Neuronal stem cell (in vitro differentiated cells): Measurements from ENCODE around the gene IPO13.

ENCODE experiments used
- DNase-seq: peaks from one replicate; pipeline ENCODE4 v3.0.0-alpha.2; 2013; ENCODE audit warnings: low spot score
- H2AFZ ChIP-seq: one replicate; pipeline ENCODE4 v1.6.1; 2013; ENCODE audit warnings: mild to moderate bottlenecking, low read length, inconsistent platforms
- H2AK5ac ChIP-seq: 2 replicates; pipeline ENCODE4 v1.6.1; 2013; ENCODE audit warnings: low read depth, mild to moderate bottlenecking, inconsistent platforms, low read length, moderate library complexity, mixed read lengths
- H2BK120ac ChIP-seq: 2 replicates; pipeline ENCODE4 v1.6.1; 2013; ENCODE audit warnings: low read depth, mild to moderate bottlenecking, inconsistent platforms, low read length, moderate library complexity, mixed read lengths
- H2BK12ac ChIP-seq: one replicate; pipeline ENCODE4 v1.6.1; 2013; ENCODE audit warnings: low read length, inconsistent platforms
- H2BK15ac ChIP-seq: 2 replicates; pipeline ENCODE4 v1.6.1; 2013; ENCODE audit warnings: mild to moderate bottlenecking, low read length, inconsistent platforms, mixed read lengths
- H2BK5ac ChIP-seq: one replicate; pipeline ENCODE4 v1.6.1; 2013; ENCODE audit warnings: inconsistent platforms, mild to moderate bottlenecking, low read length, moderate library complexity
- H3K14ac ChIP-seq: one replicate; pipeline ENCODE4 v1.6.1; 2013; ENCODE audit warnings: low read length, inconsistent platforms
- H3K18ac ChIP-seq: 2 replicates; pipeline ENCODE4 v1.6.1; 2013; ENCODE audit warnings: low read length, inconsistent platforms
- H3K23ac ChIP-seq: 2 replicates; pipeline ENCODE4 v1.6.1; 2013; ENCODE audit warnings: low read depth, mild to moderate bottlenecking, mixed read lengths, low read length, inconsistent platforms; ENCODE audit not compliant: poor library complexity
- H3K27ac ChIP-seq: replicated peaks from 3 replicates; pipeline ENCODE4 v1.5.1; 2013; ENCODE audit warnings: low read length, inconsistent platforms
- H3K27me3 ChIP-seq, 3 experiments: 2 replicates each; pipeline ENCODE4 v1.6.1; 2013; ENCODE audit warnings: low read length in 3 of 3, mild to moderate bottlenecking in 2 of 3, inconsistent platforms in 1 of 3, low read depth in 1 of 3, mixed read lengths in 1 of 3, moderate library complexity in 1 of 3; ENCODE audit not compliant: control insufficient read depth in 3 of 3, insufficient read depth in 3 of 3
- H3K36me3 ChIP-seq, 2 donors: replicated peaks in 1 of 2; 2 replicates each; pipeline ENCODE4 v1.6.1; 2013; ENCODE audit warnings: low read length in 2 of 2; ENCODE audit not compliant: control insufficient read depth in 2 of 2, insufficient read depth in 2 of 2
- H3K4ac ChIP-seq: 2 replicates; pipeline ENCODE4 v1.6.1; 2013; ENCODE audit warnings: inconsistent platforms, mild to moderate bottlenecking, low read length, moderate library complexity
- H3K4me1 ChIP-seq, 2 donors: 1 replicate in 1 of 2; 2 replicates in 1 of 2; pipeline ENCODE4 v1.6.1; 2013; ENCODE audit warnings: low read length in 2 of 2, low read depth in 1 of 2; ENCODE audit not compliant: control insufficient read depth in 2 of 2, insufficient read depth in 1 of 2
- H3K4me2 ChIP-seq: one replicate; pipeline ENCODE4 v1.6.1; 2013; ENCODE audit warnings: mild to moderate bottlenecking, low read length, inconsistent platforms; ENCODE audit not compliant: insufficient read depth, poor library complexity, severe bottlenecking
- H3K4me3 ChIP-seq, 2 donors: 2 replicates each; pipeline ENCODE4 v1.5.1; 2013; ENCODE audit warnings: low read length in 2 of 2, mild to moderate bottlenecking in 2 of 2, inconsistent platforms in 1 of 2, moderate library complexity in 1 of 2
- H3K79me1 ChIP-seq: one replicate; pipeline ENCODE4 v1.6.1; 2013; ENCODE audit warnings: low read depth, mild to moderate bottlenecking, inconsistent platforms, low read length, moderate library complexity
- H3K9ac ChIP-seq: one replicate; pipeline ENCODE4 v1.6.1; 2013; ENCODE audit warnings: mild to moderate bottlenecking, low read depth, low read length, inconsistent platforms; ENCODE audit not compliant: poor library complexity
- H3K9me3 ChIP-seq, 2 donors: replicated peaks in 1 of 2; 2 replicates each; pipeline versions ENCODE3 to v1.6.1; 2013; ENCODE audit warnings: low read length in 2 of 2, mild to moderate bottlenecking in 2 of 2, inconsistent platforms in 1 of 2, low read depth in 1 of 2, mixed read lengths in 1 of 2, moderate library complexity in 1 of 2; ENCODE audit not compliant: control insufficient read depth in 2 of 2, insufficient read depth in 1 of 2
- H4K8ac ChIP-seq: one replicate; pipeline ENCODE4 v1.6.1; 2013; ENCODE audit warnings: low read depth, mild to moderate bottlenecking, inconsistent platforms, low read length, moderate library complexity
- H4K91ac ChIP-seq: one replicate; pipeline ENCODE4 v1.6.1; 2013; ENCODE audit warnings: low read length, low read depth, mild to moderate bottlenecking, inconsistent platforms; ENCODE audit not compliant: poor library complexity
- WGBS, 2 donors: extraction: QIAGEN DNeasy Blood & Tissue Kit; methylation state at CpG; one replicate each; pipeline ENCODE4 v1.1.7; 2013; ENCODE audit warnings: missing lambda C conversion rate in 2 of 2, mixed read lengths in 1 of 2; ENCODE audit not compliant: insufficient read length in 2 of 2, insufficient replicate concordance in 1 of 2; ENCODE audit errors: extremely low coverage in 2 of 2; 5-methylcytosine and 5-hydroxymethylcytosine counted together

The IPO13 gene

GRCh38 chr1:43997295-43997999 is 50.7 kb downstream of the IPO13 start:
- Histone ChIP-seq H2BK120ac (no peak overlapping the region), H3K27me3 (no peaks in the 10 kb centered on the region), H3K9ac (no peak overlapping the region), H3K36me3 (peaks cover 0 to 24% of the 10 kb centered on the region in 2 donors), H3K4me2 (no peak overlapping the region), H3K23ac (peak overlapping the region; percentile 85), H3K4me1 (peaks cover 16 to 24% of the 10 kb centered on the region in 2 donors), H3K9me3 (no peaks in the 10 kb centered on the region), H3K4me3 (peak overlapping the region in 1 of 2 donors; percentile 20), H2AK5ac (peak overlapping the region; percentile 63), H3K27ac (no peak overlapping the region), H4K91ac (no peak overlapping the region), H2AFZ (no peak overlapping the region), H2BK12ac (peak overlapping the region; percentile 90), H3K14ac (no peak overlapping the region), H4K8ac (peak overlapping the region; percentile 43), H3K4ac (no peak overlapping the region), H2BK5ac (peak overlapping the region; percentile 13), H3K18ac (peak overlapping the region; percentile 83), H3K79me1 (peaks cover 2% of the 10 kb centered on the region), H2BK15ac (no peak overlapping the region)
- WGBS, 2 donors: no CpG with 5 or more reads among the region's 22 CpGs
- no peak for DNase-seq

DNA sequence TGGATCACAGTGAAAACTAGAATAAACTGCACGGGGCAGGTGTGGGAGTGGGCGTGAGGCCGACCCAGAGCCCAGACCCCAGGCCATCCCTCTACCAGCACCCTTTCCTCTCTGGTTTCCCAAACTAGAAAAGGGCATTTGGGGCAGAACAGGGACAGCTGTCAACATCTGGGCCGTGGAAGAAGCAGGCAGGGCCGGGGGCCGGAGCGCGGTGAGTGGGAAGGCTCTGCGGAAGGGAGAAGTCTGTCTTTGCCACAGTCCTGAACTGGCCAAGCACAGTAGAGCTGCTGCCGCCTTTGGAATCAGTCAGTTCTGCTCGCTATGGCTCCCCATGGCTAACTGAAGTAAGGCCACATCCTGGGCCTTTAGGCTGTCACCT is 51.2 kb downstream of the IPO13 start:
- no peak overlapping the region for H2AFZ ChIP-seq
- no peak overlapping the region for H2BK12ac ChIP-seq
- no peak overlapping the region for H4K91ac ChIP-seq
- H3K23ac ChIP-seq: peak overlapping the region; percentile 85
- no peak overlapping the region for H3K27ac ChIP-seq
- peaks cover 0 to 24% of the 10 kb centered on the region in 2 donors for H3K36me3 ChIP-seq
- H3K4me3 ChIP-seq: peak overlapping the region in 1 of 2 donors; percentile 20
- peak overlapping the region; percentile 64 for H3K18ac ChIP-seq
- H2BK15ac ChIP-seq: no peak overlapping the region
- no peak overlapping the region for H3K4me2 ChIP-seq
- no peak overlapping the region for H2BK120ac ChIP-seq
- no peak for DNase-seq
- H3K9ac ChIP-seq: no peak overlapping the region
- no peaks in the 10 kb centered on the region for H3K9me3 ChIP-seq
- H3K27me3 ChIP-seq: no peaks in the 10 kb centered on the region
- H3K14ac ChIP-seq: peak overlapping the region; percentile 23
- H2AK5ac ChIP-seq: peak overlapping the region; percentile 63
- peaks cover 2% of the 10 kb centered on the region for H3K79me1 ChIP-seq
- peak overlapping the region; percentile 13 for H2BK5ac ChIP-seq
- H3K4ac ChIP-seq: no peak overlapping the region
- peaks cover 16 to 21% of the 10 kb centered on the region in 2 donors for H3K4me1 ChIP-seq
- WGBS, 2 donors: no CpG with 5 or more reads among the region's 11 CpGs
- no peak overlapping the region for H4K8ac ChIP-seq

DNA sequence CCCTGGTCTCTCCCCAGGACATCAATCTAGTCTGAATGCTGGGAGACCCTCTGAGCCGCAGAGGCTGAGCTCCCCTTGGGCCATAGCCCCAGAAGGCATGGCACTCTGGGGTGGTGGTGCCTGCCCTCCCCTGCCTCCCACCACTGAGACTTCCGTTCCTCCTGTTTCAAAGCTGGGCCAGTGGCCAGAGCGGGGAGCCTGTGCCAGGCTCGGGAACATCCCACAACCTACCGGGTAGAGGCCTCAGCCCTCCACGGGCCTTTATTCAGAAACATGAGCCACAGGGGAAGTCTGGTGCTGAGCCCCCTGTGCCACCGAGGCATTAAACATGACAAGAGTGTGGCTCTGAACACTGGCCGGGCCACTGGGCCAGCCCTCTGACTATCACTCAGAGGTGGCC is 52.7 kb downstream of the IPO13 start:
- H2BK15ac ChIP-seq: no peak overlapping the region
- no peak overlapping the region for H2AFZ ChIP-seq
- H2BK120ac ChIP-seq: no peak overlapping the region
- no peaks in the 10 kb centered on the region for H3K27me3 ChIP-seq
- H3K9me3 ChIP-seq: no peaks in the 10 kb centered on the region
- no peak overlapping the region for H3K14ac ChIP-seq
- peak overlapping the region; percentile 10 for H3K9ac ChIP-seq
- no peak overlapping the region for H2BK12ac ChIP-seq
- H3K4me1 ChIP-seq: peaks cover 16 to 21% of the 10 kb centered on the region in 2 donors
- H2AK5ac ChIP-seq: no peak overlapping the region
- peak overlapping the region; percentile 48 for H3K23ac ChIP-seq
- WGBS, 2 donors: no CpG with 5 or more reads among the region's 8 CpGs
- H4K8ac ChIP-seq: no peak overlapping the region
- H3K4ac ChIP-seq: no peak overlapping the region
- no peak overlapping the region for H2BK5ac ChIP-seq
- H4K91ac ChIP-seq: no peak overlapping the region
- DNase-seq: no peak
- no peak overlapping the region for H3K4me2 ChIP-seq
- no peak overlapping the region for H3K4me3 ChIP-seq
- no peak overlapping the region for H3K18ac ChIP-seq
- peaks cover 0 to 24% of the 10 kb centered on the region in 2 donors for H3K36me3 ChIP-seq
- no peak overlapping the region for H3K27ac ChIP-seq
- peaks cover 2% of the 10 kb centered on the region for H3K79me1 ChIP-seq

GRCh38 chr1:44000122-44000665 is 53.4 kb downstream of the IPO13 start:
- Histone ChIP-seq H3K23ac (peak overlapping the region; percentile 48), H3K14ac (no peak overlapping the region), H3K4me3 (no peak overlapping the region), H4K8ac (no peak overlapping the region), H3K4ac (no peak overlapping the region), H2BK12ac (no peak overlapping the region), H3K27ac (no peak overlapping the region), H3K27me3 (no peaks in the 10 kb centered on the region), H4K91ac (no peak overlapping the region), H2BK5ac (no peak overlapping the region), H3K9ac (peak overlapping the region; percentile 63), H3K9me3 (no peaks in the 10 kb centered on the region), H2AFZ (no peak overlapping the region), H3K36me3 (peaks cover 0 to 26% of the 10 kb centered on the region in 2 donors), H2BK15ac (no peak overlapping the region), H2AK5ac (no peak overlapping the region), H2BK120ac (no peak overlapping the region), H3K18ac (no peak overlapping the region), H3K4me1 (peaks cover 16 to 18% of the 10 kb centered on the region in 2 donors), H3K4me2 (no peak overlapping the region), H3K79me1 (peaks cover 2% of the 10 kb centered on the region)
- no peak for DNase-seq
- no CpG with 5 or more reads among the region's 8 CpGs for WGBS, 2 donors
